B cell (primary cell): ENCODE results near the gene TRABD. TPM values are rescaled to one million over a fixed set of nuclear protein-coding genes. Genes with fewer than 3 reads are reported as not detected.

Experiments
- ATAC-seq: fragments of 200-7000 bp; cut with Tn5 transposase; one replicate; pipeline ENCODE4 v1.10.0; 2021; ENCODE audit warnings: low read depth, mild to moderate bottlenecking, moderate number of reproducible peaks, moderate library complexity
- CTCF ChIA-PET: fragments of 350-600 bp; sonication (Branson Sonifier 250); formaldehyde crosslinking; loops from one replicate; lab custom pipeline; 2021; ENCODE audit warnings: antibody characterized with exemption, inconsistent platforms; lab: Charles Lee
- POLR2A ChIA-PET: fragments of 350-600 bp; sonication (Branson Sonifier 250); formaldehyde crosslinking; loops from one replicate; lab custom pipeline; 2021; ENCODE audit warnings: antibody characterized with exemption; lab: Charles Lee
- DNase-seq: peaks from one replicate; pipeline ENCODE4 v3.0.0; 2013
- H2AFZ ChIP-seq: 2 replicates; pipeline ENCODE4 v1.6.1; 2012; ENCODE audit warnings: mild to moderate bottlenecking, low read depth, low read length; ENCODE audit not compliant: insufficient read depth, poor library complexity, severe bottlenecking
- H3K27ac ChIP-seq, 2 donors: 1 replicate in 1 of 2; 2 replicates in 1 of 2; pipeline ENCODE4 v1.5.1; 2012 to 2013; ENCODE audit warnings: low read length in 2 of 2, mild to moderate bottlenecking in 2 of 2, moderate library complexity in 1 of 2
- H3K27me3 ChIP-seq, 4 experiments: fragments of 200-600 bp in 1 of 4; sonication (generic) in 1 of 4; replicated peaks in 1 of 4; 1 replicate in 2 of 4; 2 replicates in 2 of 4; pipeline versions ENCODE4 v1.6.1 to v1.7.0; 2013 to 2016; ENCODE audit warnings: low read length in 3 of 4, mild to moderate bottlenecking in 2 of 4, mixed read lengths in 1 of 4, moderate library complexity in 1 of 4; ENCODE audit not compliant: insufficient read depth in 4 of 4, control insufficient read depth in 3 of 4; ENCODE audit errors: control extremely low read depth in 1 of 4
- H3K36me3 ChIP-seq, 2 experiments: replicated peaks in 1 of 2; 1 replicate in 1 of 2; 2 replicates in 1 of 2; pipeline versions ENCODE4 v1.6.1 to v1.7.1; 2013; ENCODE audit warnings: low read length in 1 of 2; ENCODE audit not compliant: insufficient read depth in 2 of 2, control insufficient read depth in 1 of 2; ENCODE audit errors: control extremely low read depth in 1 of 2, extremely low read depth in 1 of 2
- H3K4me1 ChIP-seq, 2 donors: fragments of 200-600 bp in 1 of 2; sonication (generic) in 1 of 2; 1 replicate in 1 of 2; 2 replicates in 1 of 2; pipeline versions ENCODE4 v1.5.1 to v1.6.1; 2013 to 2017; ENCODE audit warnings: low read length in 2 of 2; ENCODE audit not compliant: control insufficient read depth in 2 of 2, insufficient read depth in 2 of 2
- H3K4me2 ChIP-seq: replicated peaks from 2 replicates; pipeline ENCODE3; 2012; ENCODE audit warnings: mild to moderate bottlenecking, low read depth, low read length; ENCODE audit not compliant: poor library complexity, severe bottlenecking
- H3K4me3 ChIP-seq, 5 experiments: fragments of 200-600 bp in 1 of 5; sonication (generic) in 1 of 5; 1 replicate in 3 of 5; 2 replicates in 2 of 5; pipeline versions ENCODE4 v1.5.1 to v1.7.0; 2011 to 2016; ENCODE audit warnings: low read length in 4 of 5, mild to moderate bottlenecking in 4 of 5, low read depth in 2 of 5, control low read depth in 1 of 5, moderate library complexity in 1 of 5; ENCODE audit not compliant: insufficient read depth in 1 of 5; ENCODE audit errors: control extremely low read depth in 1 of 5, extremely low read depth in 1 of 5
- H3K79me2 ChIP-seq: fragments of 200-600 bp; sonication (generic); one replicate; pipeline ENCODE4 v1.6.0; 2016; ENCODE audit warnings: low read length; ENCODE audit not compliant: control insufficient read depth, insufficient read depth
- H3K9ac ChIP-seq: fragments of 200-600 bp; sonication (generic); 2 replicates; pipeline ENCODE4 v1.6.1; 2017; ENCODE audit warnings: mild to moderate bottlenecking, low read length, moderate library complexity
- H3K9me3 ChIP-seq, 3 donors: one replicate each; pipeline versions ENCODE4 v1.6.1 to v1.7.1; 2013; ENCODE audit warnings: low read length in 2 of 3; ENCODE audit not compliant: control insufficient read depth in 2 of 3, insufficient read depth in 1 of 3; ENCODE audit errors: control extremely low read depth in 1 of 3
- H4K20me1 ChIP-seq: 2 replicates; pipeline ENCODE4 v1.6.0; 2012; ENCODE audit warnings: mild to moderate bottlenecking, low read length; ENCODE audit not compliant: insufficient read depth, control insufficient read depth, poor library complexity, severe bottlenecking
- H3K27ac Mint-ChIP-seq: one replicate; pipeline ENCODE4 v1.8.0; 2021; ENCODE audit warnings: mixed read lengths
- H3K27me3 Mint-ChIP-seq: one replicate; pipeline ENCODE4 v1.8.0; 2021; ENCODE audit warnings: mixed read lengths
- H3K4me1 Mint-ChIP-seq: one replicate; pipeline ENCODE4 v1.8.0; 2021; ENCODE audit warnings: mixed read lengths
- H3K4me3 Mint-ChIP-seq: one replicate; pipeline ENCODE4 v1.8.0; 2021; ENCODE audit warnings: mixed read lengths
- H3K9me3 Mint-ChIP-seq: one replicate; pipeline ENCODE4 v1.8.0; 2022; ENCODE audit warnings: mixed read lengths; ENCODE audit not compliant: insufficient read depth
- EZH2 ChIP-seq: IDR thresholded peaks from 2 replicates; pipeline ENCODE4 v1.6.1; 2012; ENCODE audit warnings: borderline replicate concordance, low read depth, mild to moderate bottlenecking, moderate library complexity, low read length; ENCODE audit not compliant: insufficient read depth, poor library complexity, severe bottlenecking
- WGBS: methylation state at CpG from one replicate; pipeline ENCODE4 v1.1.5; 2013; ENCODE audit warnings: missing lambda C conversion rate; ENCODE audit not compliant: insufficient coverage; 5-methylcytosine and 5-hydroxymethylcytosine counted together
- intact Hi-C: fragments of 100-400 bp; cut with micrococcal nuclease; formaldehyde crosslinking; loops from one replicate; pipeline ENCODE4 v1.10.0; 2022
- polyA plus RNA-seq: library from polyadenylated mRNA; depleted of rRNA; stranded (reverse); fragments of >200 nt; gene quantifications from 2 replicates; pipeline ENCODE4 v1.2.3, GENCODE V29; 2012
- total RNA-seq, 2 donors: library from RNA; stranded (reverse); fragments of 120-200 nt in 1 of 2; gene quantifications; 1 replicate in 1 of 2; 2 replicates in 1 of 2; pipeline versions ENCODE4 v1.2.3 to v1.2.4, GENCODE V29; 2013 to 2022
- TF ChIP-seq, protein P1 (sequence below): fragments of 200-600 bp; IDR thresholded peaks from one replicate; pipeline ENCODE4 v1.8.0; 2022; ENCODE audit warnings: antibody characterized with exemption, mild to moderate bottlenecking

TRABD gene
- total and polyA plus RNA-seq, 2 donors (not counting 1 experiment from before 2014, with no cell fraction given): 164 to 200 TPM

DNA sequence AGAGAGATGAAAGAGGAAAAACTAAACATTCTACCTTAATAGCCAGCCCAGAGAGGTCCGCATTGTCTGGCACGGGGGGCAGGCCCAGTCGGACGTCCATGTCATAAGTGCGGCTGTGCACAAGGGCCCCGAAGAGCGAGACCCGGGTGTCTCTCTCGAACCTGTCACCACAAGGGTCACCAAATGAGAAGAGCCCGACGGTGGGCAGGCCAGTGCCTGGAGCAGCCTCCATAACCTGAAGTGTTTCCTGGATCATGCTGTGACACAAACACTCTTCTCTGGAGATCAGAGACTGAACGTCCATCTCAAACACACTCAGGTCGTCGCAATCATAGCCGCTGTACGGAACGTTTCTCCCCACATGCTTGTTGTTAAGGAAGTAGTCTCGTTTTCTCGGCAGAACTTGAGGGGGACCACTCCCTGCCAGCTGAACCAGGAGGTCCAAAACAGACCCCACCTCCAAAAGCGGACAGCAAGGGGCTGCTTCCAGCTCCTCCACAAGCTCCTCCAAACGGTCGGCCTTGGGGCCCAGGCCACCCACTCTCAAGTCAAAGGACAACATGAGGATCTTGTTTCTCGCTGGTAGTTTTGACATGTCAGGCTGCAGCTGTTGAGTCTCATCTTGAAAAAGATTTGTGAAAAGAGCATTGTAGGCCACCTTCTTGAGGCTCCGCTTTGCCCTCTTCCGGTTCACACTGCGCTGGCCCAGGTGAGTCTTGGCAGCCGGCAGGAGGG is 58.1 kb downstream of the TRABD start:
- TF ChIP-seq, protein P1, sequence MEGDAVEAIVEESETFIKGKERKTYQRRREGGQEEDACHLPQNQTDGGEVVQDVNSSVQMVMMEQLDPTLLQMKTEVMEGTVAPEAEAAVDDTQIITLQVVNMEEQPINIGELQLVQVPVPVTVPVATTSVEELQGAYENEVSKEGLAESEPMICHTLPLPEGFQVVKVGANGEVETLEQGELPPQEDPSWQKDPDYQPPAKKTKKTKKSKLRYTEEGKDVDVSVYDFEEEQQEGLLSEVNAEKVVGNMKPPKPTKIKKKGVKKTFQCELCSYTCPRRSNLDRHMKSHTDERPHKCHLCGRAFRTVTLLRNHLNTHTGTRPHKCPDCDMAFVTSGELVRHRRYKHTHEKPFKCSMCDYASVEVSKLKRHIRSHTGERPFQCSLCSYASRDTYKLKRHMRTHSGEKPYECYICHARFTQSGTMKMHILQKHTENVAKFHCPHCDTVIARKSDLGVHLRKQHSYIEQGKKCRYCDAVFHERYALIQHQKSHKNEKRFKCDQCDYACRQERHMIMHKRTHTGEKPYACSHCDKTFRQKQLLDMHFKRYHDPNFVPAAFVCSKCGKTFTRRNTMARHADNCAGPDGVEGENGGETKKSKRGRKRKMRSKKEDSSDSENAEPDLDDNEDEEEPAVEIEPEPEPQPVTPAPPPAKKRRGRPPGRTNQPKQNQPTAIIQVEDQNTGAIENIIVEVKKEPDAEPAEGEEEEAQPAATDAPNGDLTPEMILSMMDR: no peak
- no peak for TF ChIP-seq EZH2
- ChIA-PET POLR2A (interaction anchor here (0.6 to 1.7 kb wide), 7 partner anchors 9 to 377 kb away, joined by 3 to 9 read pairs (median 5); no protein-coding TSS in a partner anchor), CTCF (interaction anchor here (0.8 to 2.9 kb wide), 12 partner anchors 8 to 476 kb away, joined by 3 to 20 read pairs (median 4); partner anchors contain the start of genes HDAC10, LMF2, NCAPH2 and SCO2)
- H3K9me3 ChIP-seq: no peaks in the 10 kb centered on the region
- Mint-ChIP-seq H3K4me3 (peak overlapping the region; percentile 96), H3K4me1 (peaks cover 40% of the 10 kb centered on the region), H3K27me3 (no peaks in the 10 kb centered on the region), H3K9me3 (no peaks in the 10 kb centered on the region), H3K27ac (peak overlapping the region; percentile 99)
- H3K79me2 ChIP-seq: peaks cover 87% of the 10 kb centered on the region
- WGBS: 30% methylated on average over 24 of the region's 27 CpGs
- peaks cover 0 to 38% of the 10 kb centered on the region in 2 experiments for H3K36me3 ChIP-seq
- peak overlapping the region; percentile 88 for H3K9ac ChIP-seq
- intact Hi-C loops: loop anchor here (1.0 to 2.0 kb wide), 5 partner anchors 8 to 377 kb away; partner anchors contain the start of gene MAPK11
- H3K27me3 ChIP-seq: no peaks in the 10 kb centered on the region
- H4K20me1 ChIP-seq: peaks cover 76% of the 10 kb centered on the region
- ATAC-seq: no peak
- peak overlapping the region; percentile 91 to 96 for H3K27ac ChIP-seq
- H2AFZ ChIP-seq: peak overlapping the region; percentile 85
- no peak for DNase-seq
- peaks cover 30 to 61% of the 10 kb centered on the region in 2 donors for H3K4me1 ChIP-seq
- H3K4me2 ChIP-seq: peak overlapping the region; percentile 93
- H3K4me3 ChIP-seq: peak overlapping the region; percentile 65 to 99 (median 90)
